GM19463 (cell line): Measurements from ENCODE around the gene INAFM1.
"Not testable (repeated sequence)": the region's sequence is repeated elsewhere in the genome, so short reads cannot be mapped to it uniquely, and the experiment has no call there.

Source experiments
- ATAC-seq: cut with Tn5 transposase; IDR thresholded peaks from one replicate; pipeline ENCODE4 v1.9.1; 2021; ENCODE audit warnings: mild to moderate bottlenecking, moderate library complexity; ENCODE audit not compliant: unreplicated experiment

Gene INAFM1

GRCh38 chr19:47240996-47241918, 33.4 kb upstream of the INAFM1 start:
- ATAC-seq = no peak

GRCh38 chr19:47241919-47242577, 32.6 kb upstream of the INAFM1 start:
- ATAC-seq = no peak

DNA sequence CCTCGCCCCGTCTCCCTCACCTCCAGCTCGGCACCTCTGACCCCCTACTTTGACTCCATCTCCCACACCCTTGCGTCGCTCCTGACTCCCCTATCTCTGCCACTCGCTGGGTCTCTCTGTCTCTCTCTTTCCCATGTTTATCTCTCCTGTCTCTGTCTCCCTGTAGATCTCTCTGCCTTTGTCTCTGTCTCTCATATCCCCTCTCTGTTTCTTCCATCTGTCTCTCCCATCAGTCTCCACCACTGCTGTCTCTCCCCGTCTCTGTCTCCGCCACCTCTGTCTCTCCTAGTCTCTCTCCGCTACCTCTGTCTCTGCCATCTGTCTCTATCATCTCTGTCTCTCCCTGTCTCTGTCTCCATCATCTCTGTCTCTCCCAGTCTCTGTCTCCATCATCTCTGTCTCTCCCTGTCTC, 31.3 kb upstream of the INAFM1 start:
- no peak for ATAC-seq

- peak; percentile 66 for ATAC-seq
These were observed 30.7 kb upstream of the INAFM1 start for GRCh38 chr19:47243776-47244547.

DNA sequence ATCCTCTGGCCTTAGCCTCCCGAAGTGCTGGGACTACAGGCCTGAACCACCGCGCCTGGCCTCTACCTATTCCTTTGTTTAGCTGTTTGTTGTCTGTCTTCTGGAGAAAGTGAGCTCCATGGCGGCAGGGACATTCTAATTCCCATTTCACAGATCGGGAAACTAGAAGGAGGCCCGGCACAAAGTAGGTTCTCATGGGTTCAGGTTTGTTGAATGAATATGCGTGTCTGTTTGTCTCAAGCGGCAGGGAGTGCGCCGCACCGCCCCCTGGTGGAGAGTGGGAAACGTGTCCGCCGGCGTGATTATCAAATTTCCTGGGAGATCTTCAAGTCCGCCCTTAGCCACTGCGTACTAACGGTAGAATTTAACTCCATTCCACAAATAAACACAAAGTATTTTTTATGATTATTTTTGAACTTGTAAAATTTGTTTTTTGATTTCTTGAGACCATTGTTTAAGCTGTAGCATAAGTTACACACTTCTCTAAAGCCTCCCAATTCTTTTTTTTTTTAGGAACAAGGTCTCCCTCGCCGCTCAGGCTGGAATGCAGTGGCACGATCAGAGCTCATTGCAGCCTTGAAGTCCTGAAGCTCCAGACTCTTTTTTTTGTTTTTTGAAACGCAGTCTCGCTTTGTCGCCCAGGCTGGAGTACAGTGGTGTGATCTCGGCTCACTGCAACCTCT, 27.2 kb upstream of the INAFM1 start:
- no peak for ATAC-seq

- ATAC-seq = not testable (repeated sequence)
These were observed 21.7 kb upstream of the INAFM1 start for GRCh38 chr19:47253016-47253415.

GRCh38 chr19:47253467-47253881, 21.2 kb upstream of the INAFM1 start:
- no peak for ATAC-seq

- no peak for ATAC-seq
These were observed 20.7 kb upstream of the INAFM1 start for GRCh38 chr19:47253970-47254369.

GRCh38 chr19:47255879-47256692, 18.6 kb upstream of the INAFM1 start, which contains the start of gene CCDC9:
Gene CCDC9, plus strand, starts transcription at chr19:47256525. Its CDS starts 1,876 bp downstream, at chr19:47258401.
- peak; percentile 56 for ATAC-seq

DNA sequence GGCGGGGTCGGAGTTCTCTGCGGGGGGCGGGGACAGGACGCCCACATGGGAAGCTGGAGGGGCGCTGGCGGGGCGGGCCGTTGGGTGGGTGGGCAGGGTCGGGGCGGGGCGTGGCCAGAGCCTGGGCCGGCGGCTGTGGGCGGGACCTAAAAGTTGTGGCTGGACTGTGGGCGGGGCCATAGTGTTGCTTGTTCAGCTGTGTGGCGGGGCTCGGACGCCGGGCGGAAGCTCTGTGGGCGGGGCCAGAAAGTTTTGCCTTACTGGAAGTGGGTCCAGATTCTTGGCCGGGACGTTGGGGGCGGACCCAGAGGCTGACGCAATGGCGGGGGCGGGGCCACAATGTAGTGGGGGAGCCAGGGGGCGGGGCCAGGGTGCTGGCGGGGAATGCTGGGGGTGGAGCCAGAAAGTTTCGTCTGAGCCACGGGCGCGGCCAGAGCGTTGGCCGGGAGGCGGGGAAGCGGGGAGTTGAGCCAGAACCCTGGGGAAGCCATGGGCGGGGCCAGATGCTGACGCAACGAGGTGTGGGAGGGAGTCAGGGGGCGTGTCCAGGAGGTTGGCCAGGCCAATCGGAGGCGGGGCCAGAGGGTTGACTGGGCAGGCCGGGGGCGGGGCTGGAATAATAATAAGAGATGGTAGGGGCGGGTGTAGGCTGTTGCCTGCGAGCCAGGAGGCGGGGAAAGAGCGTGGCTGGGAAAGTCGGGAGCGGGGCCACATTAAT, 17.8 kb upstream of the INAFM1 start:
- peak; percentile 64 for ATAC-seq

- no peak for ATAC-seq
These were observed 17.1 kb upstream of the INAFM1 start for GRCh38 chr19:47257411-47258169.

- ATAC-seq = no peak
These were observed 16.3 kb upstream of the INAFM1 start for GRCh38 chr19:47258434-47258833.

- ATAC-seq = no peak
These were observed 15.7 kb upstream of the INAFM1 start for GRCh38 chr19:47258895-47259555.

GRCh38 chr19:47260476-47260875, 14.2 kb upstream of the INAFM1 start:
- no peak for ATAC-seq

DNA sequence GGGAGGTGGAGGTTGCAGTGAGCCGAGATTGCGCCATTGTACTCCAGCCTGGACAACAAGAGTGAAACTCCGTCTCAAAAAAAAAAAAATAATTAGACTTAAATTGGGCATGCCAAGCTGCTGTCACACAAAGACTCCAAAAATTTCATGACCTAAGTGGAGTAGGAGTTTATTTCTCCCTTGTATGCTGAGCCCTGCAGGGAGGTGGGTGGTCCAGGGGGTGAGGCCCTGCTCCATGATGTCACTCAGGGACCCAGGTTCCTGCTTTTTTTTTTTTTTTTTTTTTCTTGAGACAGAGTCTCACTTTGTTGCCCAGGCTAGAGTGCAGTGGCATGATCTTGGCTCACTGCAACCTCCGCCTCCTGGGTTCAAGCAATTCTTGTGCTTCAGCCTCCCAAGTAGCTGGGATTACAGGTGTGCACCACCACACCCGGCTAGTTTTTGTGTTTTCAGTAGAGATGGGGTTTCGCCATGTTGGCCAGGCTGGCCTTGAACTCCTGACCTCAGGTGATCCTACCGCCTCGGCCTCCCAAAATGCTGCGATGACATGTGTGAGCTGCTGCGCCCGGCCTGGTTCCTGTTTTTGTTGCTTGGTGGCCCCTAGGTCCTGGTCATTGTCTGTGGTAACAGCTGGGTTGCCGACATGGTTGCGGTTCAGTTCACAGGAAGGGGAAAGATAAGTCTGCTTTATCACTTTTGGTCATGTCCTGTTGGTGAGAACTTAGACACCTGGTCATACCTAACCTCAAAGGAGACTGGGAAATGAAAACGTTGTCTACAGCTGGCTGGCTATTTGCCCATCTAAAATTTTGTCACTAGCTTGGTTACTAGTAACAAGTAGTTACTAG, 12.5 kb upstream of the INAFM1 start:
- peak; percentile 68 for ATAC-seq

DNA sequence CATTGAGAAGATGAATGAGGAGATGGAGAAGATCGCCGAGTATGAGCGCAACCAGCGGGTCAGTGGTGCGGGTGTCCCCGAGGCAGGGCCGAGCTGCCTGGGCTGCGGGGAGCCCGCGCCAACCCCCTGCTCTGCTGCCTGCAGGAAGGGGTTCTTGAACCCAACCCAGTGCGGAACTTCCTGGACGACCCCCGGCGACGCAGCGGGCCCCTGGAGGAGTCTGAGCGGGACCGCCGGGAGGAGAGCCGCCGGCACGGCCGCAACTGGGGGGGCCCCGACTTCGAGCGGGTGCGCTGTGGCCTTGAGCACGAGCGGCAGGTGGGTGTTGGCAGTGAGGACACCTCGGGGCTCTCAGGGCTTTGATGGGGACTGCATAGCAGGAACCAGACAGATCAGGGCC, 10.1 kb upstream of the INAFM1 start:
- no peak for ATAC-seq

GRCh38 chr19:47266401-47266941, 8.2 kb upstream of the INAFM1 start:
- no peak for ATAC-seq
